ENCODE measurements around the gene LRRTM3.

LRRTM3 gene

GRCh38 chr10:67095531-67095930 is 169.7 kb downstream of the LRRTM3 start:
- TF ChIP-seq YY1 (IDR thresholded peaks at IDR 0.05; ENCODE audit: low read depth) = no peak
- TF ChIP-seq USF1 (IDR thresholded peaks at IDR 0.05) = no peak
- no peak for TF ChIP-seq TCF12 (IDR thresholded peaks at IDR 0.05; ENCODE audit: low read depth)
- no peak for TF ChIP-seq EP300 (IDR thresholded peaks at IDR 0.05; ENCODE audit: borderline replicate concordance)
- no peak for TF ChIP-seq RAD21 (IDR thresholded peaks at IDR 0.05; ENCODE audit: low read depth)

GRCh38 chr10:67098461-67098860 is 172.6 kb downstream of the LRRTM3 start:
- TF ChIP-seq RAD21 (IDR thresholded peaks at IDR 0.05; ENCODE audit: low read depth) (no peak), TAF1 (IDR thresholded peaks at IDR 0.05; ENCODE audit: low read depth) (no peak), FOXM1 (IDR thresholded peaks at IDR 0.05; ENCODE audit: borderline replicate concordance, low read depth) (no peak), EGR1 (IDR thresholded peaks at IDR 0.05) (no peak), ZBTB7A (IDR thresholded peaks at IDR 0.05; ENCODE audit: low read depth) (no peak), CREB1 (IDR thresholded peaks at IDR 0.05; ENCODE audit: low read depth) (no peak), USF1 (IDR thresholded peaks at IDR 0.05) (no peak)
- TF ChIP-seq, protein P1, sequence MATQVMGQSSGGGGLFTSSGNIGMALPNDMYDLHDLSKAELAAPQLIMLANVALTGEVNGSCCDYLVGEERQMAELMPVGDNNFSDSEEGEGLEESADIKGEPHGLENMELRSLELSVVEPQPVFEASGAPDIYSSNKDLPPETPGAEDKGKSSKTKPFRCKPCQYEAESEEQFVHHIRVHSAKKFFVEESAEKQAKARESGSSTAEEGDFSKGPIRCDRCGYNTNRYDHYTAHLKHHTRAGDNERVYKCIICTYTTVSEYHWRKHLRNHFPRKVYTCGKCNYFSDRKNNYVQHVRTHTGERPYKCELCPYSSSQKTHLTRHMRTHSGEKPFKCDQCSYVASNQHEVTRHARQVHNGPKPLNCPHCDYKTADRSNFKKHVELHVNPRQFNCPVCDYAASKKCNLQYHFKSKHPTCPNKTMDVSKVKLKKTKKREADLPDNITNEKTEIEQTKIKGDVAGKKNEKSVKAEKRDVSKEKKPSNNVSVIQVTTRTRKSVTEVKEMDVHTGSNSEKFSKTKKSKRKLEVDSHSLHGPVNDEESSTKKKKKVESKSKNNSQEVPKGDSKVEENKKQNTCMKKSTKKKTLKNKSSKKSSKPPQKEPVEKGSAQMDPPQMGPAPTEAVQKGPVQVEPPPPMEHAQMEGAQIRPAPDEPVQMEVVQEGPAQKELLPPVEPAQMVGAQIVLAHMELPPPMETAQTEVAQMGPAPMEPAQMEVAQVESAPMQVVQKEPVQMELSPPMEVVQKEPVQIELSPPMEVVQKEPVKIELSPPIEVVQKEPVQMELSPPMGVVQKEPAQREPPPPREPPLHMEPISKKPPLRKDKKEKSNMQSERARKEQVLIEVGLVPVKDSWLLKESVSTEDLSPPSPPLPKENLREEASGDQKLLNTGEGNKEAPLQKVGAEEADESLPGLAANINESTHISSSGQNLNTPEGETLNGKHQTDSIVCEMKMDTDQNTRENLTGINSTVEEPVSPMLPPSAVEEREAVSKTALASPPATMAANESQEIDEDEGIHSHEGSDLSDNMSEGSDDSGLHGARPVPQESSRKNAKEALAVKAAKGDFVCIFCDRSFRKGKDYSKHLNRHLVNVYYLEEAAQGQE (IDR thresholded peaks at IDR 0.05; ENCODE audit: low read depth) = no peak
- TF ChIP-seq, protein P2, sequence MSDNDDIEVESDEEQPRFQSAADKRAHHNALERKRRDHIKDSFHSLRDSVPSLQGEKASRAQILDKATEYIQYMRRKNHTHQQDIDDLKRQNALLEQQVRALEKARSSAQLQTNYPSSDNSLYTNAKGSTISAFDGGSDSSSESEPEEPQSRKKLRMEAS (IDR thresholded peaks at IDR 0.05) = no peak

- no peak for TF ChIP-seq ZBTB7A (IDR thresholded peaks at IDR 0.05; ENCODE audit: low read depth)
- no peak for TF ChIP-seq FOXM1 (IDR thresholded peaks at IDR 0.05; ENCODE audit: borderline replicate concordance, low read depth)
- no peak for TF ChIP-seq TEAD4 (IDR thresholded peaks at IDR 0.05)
- TF ChIP-seq EGR1 (IDR thresholded peaks at IDR 0.05) = no peak
- TF ChIP-seq RAD21 (IDR thresholded peaks at IDR 0.05; ENCODE audit: low read depth) = no peak
Measured at GRCh38 chr10:67100951-67101350, 175.1 kb downstream of the LRRTM3 start.

DNA sequence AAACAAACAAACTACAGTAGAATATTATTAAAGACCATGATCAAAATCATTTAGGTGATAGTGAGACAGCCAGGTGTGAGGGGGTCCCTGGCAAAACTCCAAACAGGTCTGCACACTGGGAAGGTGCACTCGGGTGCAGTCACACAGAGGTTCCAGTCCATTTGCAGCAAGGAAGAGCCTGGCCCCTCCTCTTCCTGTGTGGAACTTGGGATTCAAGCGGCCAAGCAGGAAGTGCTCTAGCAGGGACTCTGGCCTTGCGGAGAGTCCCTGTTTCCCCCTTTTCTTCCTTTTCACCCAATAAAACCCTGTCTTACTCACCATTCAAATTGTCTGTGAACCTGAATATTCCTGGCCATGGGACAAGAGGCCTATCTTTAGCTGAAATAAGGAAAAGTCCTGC is 181.8 kb downstream of the LRRTM3 start:
- TF ChIP-seq CREB1 (IDR thresholded peaks at IDR 0.05; ENCODE audit: low read depth) (no peak), CEBPB (IDR thresholded peaks at IDR 0.05) (no peak), USF1 (IDR thresholded peaks at IDR 0.05) (no peak), ZBTB7A (IDR thresholded peaks at IDR 0.05; ENCODE audit: low read depth) (no peak), FOXM1 (IDR thresholded peaks at IDR 0.05; ENCODE audit: borderline replicate concordance, low read depth) (no peak), EP300 (IDR thresholded peaks at IDR 0.05; ENCODE audit: borderline replicate concordance) (no peak), NFIC (IDR thresholded peaks at IDR 0.05) (no peak), YY1 (IDR thresholded peaks at IDR 0.05; ENCODE audit: low read depth) (no peak), TEAD4 (IDR thresholded peaks at IDR 0.05) (no peak), TAF1 (IDR thresholded peaks at IDR 0.05; ENCODE audit: low read depth) (no peak), RAD21 (IDR thresholded peaks at IDR 0.05; ENCODE audit: low read depth) (no peak)
- TF ChIP-seq, protein P1 (IDR thresholded peaks at IDR 0.05; ENCODE audit: low read depth) = no peak
- TF ChIP-seq, protein P2 (IDR thresholded peaks at IDR 0.05) = no peak

DNA sequence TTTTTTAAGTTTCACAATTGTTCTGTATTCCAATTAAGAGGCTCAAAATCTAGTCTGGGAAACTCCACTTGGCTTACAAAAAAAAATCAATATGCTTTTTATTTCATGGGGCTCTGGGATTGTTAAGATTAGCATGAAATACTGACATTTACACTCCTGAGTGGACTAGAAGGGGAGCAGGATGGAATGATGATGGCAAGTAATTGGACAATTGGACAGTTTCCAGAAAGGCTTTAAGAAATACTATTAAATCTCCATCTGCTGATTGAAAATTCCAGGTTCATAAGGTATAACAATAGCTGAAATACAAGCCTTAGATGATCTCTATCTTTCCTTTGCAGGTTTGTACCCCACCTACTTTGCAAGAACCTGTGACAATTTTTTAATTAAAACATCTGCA is 184.4 kb downstream of the LRRTM3 start:
- no peak for TF ChIP-seq USF1 (IDR thresholded peaks at IDR 0.05)
- TF ChIP-seq EGR1 (IDR thresholded peaks at IDR 0.05) = no peak
- peak; percentile 76 for TF ChIP-seq NFIC (IDR thresholded peaks at IDR 0.05)
- TF ChIP-seq YY1 (IDR thresholded peaks at IDR 0.05; ENCODE audit: low read depth) = no peak
- TF ChIP-seq TEAD4 (IDR thresholded peaks at IDR 0.05) = peak; percentile 55
- TF ChIP-seq FOXM1 (IDR thresholded peaks at IDR 0.05; ENCODE audit: borderline replicate concordance, low read depth) = peak; percentile 83
- no peak for TF ChIP-seq ZBTB7A (IDR thresholded peaks at IDR 0.05; ENCODE audit: low read depth)
- TF ChIP-seq CEBPB (IDR thresholded peaks at IDR 0.05) = no peak
- peak; percentile 77; the same call in 1 of the 2 replicates for TF ChIP-seq EP300 (IDR thresholded peaks at IDR 0.05; ENCODE audit: borderline replicate concordance)
- peak; percentile 51; the same call in 1 of the 2 replicates for TF ChIP-seq TCF12 (IDR thresholded peaks at IDR 0.05; ENCODE audit: low read depth)
